T-helper 9 cell (primary cell): Measurements from ENCODE around the gene TAF6.
"Not testable (repeated sequence)": the region's sequence is repeated elsewhere in the genome, so short reads cannot be mapped to it uniquely, and the experiment has no call there.

Experiments used
- DNase-seq: peaks from one replicate; pipeline ENCODE4 v3.0.0-alpha.2; 2020

Gene TAF6

GRCh38 chr7:100152404-100152803, 33.2 kb upstream of the TAF6 start:
- DNase-seq: no peak

GRCh38 chr7:100148559-100149328, 29.6 kb upstream of the TAF6 start, which contains the start of gene LAMTOR4:
Gene LAMTOR4, plus strand, starts transcription at chr7:100148918. Its CDS starts 55 bp downstream, at chr7:100148973.
- DNase-seq: peak; percentile 94

- no peak for DNase-seq
Measured at GRCh38 chr7:100148225-100148558, 29.0 kb upstream of the TAF6 start.

- no peak for DNase-seq
Measured at GRCh38 chr7:100147278-100147677, 28.1 kb upstream of the TAF6 start.

GRCh38 chr7:100146350-100146749, 27.2 kb upstream of the TAF6 start:
- not testable (repeated sequence) for DNase-seq

GRCh38 chr7:100142461-100142860, 23.3 kb upstream of the TAF6 start:
- DNase-seq: no peak

GRCh38 chr7:100141555-100141949, 22.4 kb upstream of the TAF6 start:
- no peak for DNase-seq

GRCh38 chr7:100137851-100138760, 18.9 kb upstream of the TAF6 start:
- no peak for DNase-seq

GRCh38 chr7:100132697-100133151, 13.6 kb upstream of the TAF6 start:
- DNase-seq: peak; percentile 53

GRCh38 chr7:100132126-100132525, 13.0 kb upstream of the TAF6 start:
- DNase-seq: no peak

- DNase-seq: peak; percentile 89
Measured at GRCh38 chr7:100130608-100131453, 11.7 kb upstream of the TAF6 start.

GRCh38 chr7:100130220-100130607, 11.1 kb upstream of the TAF6 start:
- not testable (repeated sequence) for DNase-seq

- DNase-seq: no peak
Measured at GRCh38 chr7:100128637-100128963, 9.4 kb upstream of the TAF6 start.

GRCh38 chr7:100127866-100128636, 8.9 kb upstream of the TAF6 start:
- DNase-seq: no peak

- DNase-seq: peak; percentile 90
Measured at GRCh38 chr7:100126931-100127865, 8.0 kb upstream of the TAF6 start, which contains the start of gene MBLAC1. Gene MBLAC1, plus strand, starts transcription at chr7:100126967. Its CDS starts 429 bp downstream, at chr7:100127396.

GRCh38 chr7:100126239-100126930, 7.2 kb upstream of the TAF6 start:
- no peak for DNase-seq

GRCh38 chr7:100124301-100125230, 5.4 kb upstream of the TAF6 start:
- no peak for DNase-seq

- no peak for DNase-seq
Measured at GRCh38 chr7:100122568-100122967, 3.4 kb upstream of the TAF6 start.

- DNase-seq: no peak
Measured at GRCh38 chr7:100122067-100122466, 2.9 kb upstream of the TAF6 start.
